Smooth muscle cell of the umbilical artery (primary cell): ENCODE results near the gene ABHD18. TPM values are rescaled to one million over a fixed set of nuclear protein-coding genes. Genes with fewer than 3 reads are reported as not detected.

Source experiments
- total RNA-seq: library from RNA; depleted of rRNA; stranded (reverse); fragments of >200 nt; gene quantifications from 2 replicates; pipeline ENCODE4 v1.2.3, GENCODE V29; 2014

ABHD18 gene
- 5.9 and 7.2 TPM in 2 replicates for total RNA-seq

GRCh38 chr4:127965062-127965802, at the start of gene ABHD18, which contains the start of gene MFSD8:
ABHD18 (plus strand) TSS chr4:127965406; CDS start chr4:127982956, 17,550 bp downstream.
MFSD8 (minus strand) TSS chr4:127965173; CDS start chr4:127965133, 40 bp downstream.

GRCh38 chr4:128060699-128061565, 95.7 kb downstream of the ABHD18 start, which contains the start of gene LARP1B:
LARP1B (plus strand) TSS chr4:128061312; CDS start chr4:128074952, 13,640 bp downstream.

Other genes with a start within 250 kb of the ABHD18 start
- gene SLC25A31, start 235.0 kb upstream of the ABHD18 start, total RNA-seq: 0.09 TPM in 1 of 2 replicates, not detected in the other
- gene HSPA4L, start 183.1 kb upstream of the ABHD18 start, total RNA-seq: 11.0 and 21.2 TPM in 2 replicates
- 1.5 and 11.0 TPM in 2 replicates for gene PLK4, start 84.5 kb upstream of the ABHD18 start, total RNA-seq
- gene MFSD8, start 233 bp upstream of the ABHD18 start, total RNA-seq: 17.2 and 18.7 TPM in 2 replicates
- 19.9 and 26.9 TPM in 2 replicates for gene LARP1B, start 95.9 kb downstream of the ABHD18 start, total RNA-seq